GM18909 (cell line): Measurements from ENCODE around the gene CTAG1B.
"Not testable (repeated sequence)": the region's sequence is repeated elsewhere in the genome, so short reads cannot be mapped to it uniquely, and the experiment has no call there.

Experiments used
- ATAC-seq: cut with Tn5 transposase; IDR thresholded peaks from one replicate; pipeline ENCODE4 v1.9.1; 2021; ENCODE audit warnings: mild to moderate bottlenecking; ENCODE audit not compliant: unreplicated experiment, poor library complexity

The CTAG1B gene

GRCh38 chrX:154619182-154619581 is at the start of gene CTAG1B:
TSS of gene CTAG1B (minus strand) at chrX:154619282. CDS start at chrX:154619218, 64 bp downstream.
- ATAC-seq, result not testable (repeated sequence)

DNA sequence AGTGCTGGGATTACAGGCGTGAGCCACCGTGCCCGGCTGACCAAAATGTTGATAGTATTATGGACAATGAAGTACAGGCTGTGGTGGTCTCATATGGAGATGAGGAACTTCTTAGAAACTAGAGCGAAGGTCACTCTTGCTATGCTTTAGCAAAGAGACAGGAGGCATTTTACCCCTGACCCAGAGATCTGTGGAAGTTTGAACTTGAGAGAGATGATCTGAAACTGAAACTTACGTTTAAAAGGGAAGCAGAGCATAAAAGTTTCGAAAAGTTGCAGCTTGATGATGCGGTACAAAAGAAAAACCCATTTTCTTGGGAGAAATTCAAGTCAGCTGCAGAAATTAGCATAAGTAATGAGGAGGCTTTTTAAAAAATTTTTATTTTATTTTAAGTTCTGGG is 42.8 kb upstream of the CTAG1B start:
- ATAC-seq, result no peak

- ATAC-seq, result no peak
Observed at GRCh38 chrX:154661170-154661569, 42.1 kb upstream of the CTAG1B start.

GRCh38 chrX:154660541-154660940 is 41.5 kb upstream of the CTAG1B start:
- no peak for ATAC-seq

GRCh38 chrX:154658957-154659356 is 39.9 kb upstream of the CTAG1B start:
- no peak for ATAC-seq

DNA sequence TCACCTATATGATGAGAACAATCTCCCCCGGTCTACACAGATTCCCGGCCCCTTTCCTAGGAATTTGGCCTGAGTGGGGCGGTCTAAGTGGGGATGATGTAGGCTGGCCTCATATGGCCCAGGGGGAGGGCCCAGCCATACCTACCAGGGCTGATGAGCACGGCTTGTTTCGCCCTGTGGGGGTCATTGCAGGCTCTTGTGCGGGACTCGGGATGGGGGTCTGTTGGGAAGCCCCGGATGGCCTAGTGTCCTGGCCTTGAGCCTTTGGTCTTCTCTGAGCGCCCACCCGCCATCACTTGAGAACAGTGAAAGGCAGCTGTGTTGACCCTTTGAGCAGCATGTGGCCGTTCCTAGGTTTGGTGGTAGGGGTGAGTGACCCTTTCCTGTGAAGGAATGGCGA is 39.1 kb upstream of the CTAG1B start:
- no peak for ATAC-seq

- no peak for ATAC-seq
Observed at GRCh38 chrX:154657226-154657805, 38.2 kb upstream of the CTAG1B start.

DNA sequence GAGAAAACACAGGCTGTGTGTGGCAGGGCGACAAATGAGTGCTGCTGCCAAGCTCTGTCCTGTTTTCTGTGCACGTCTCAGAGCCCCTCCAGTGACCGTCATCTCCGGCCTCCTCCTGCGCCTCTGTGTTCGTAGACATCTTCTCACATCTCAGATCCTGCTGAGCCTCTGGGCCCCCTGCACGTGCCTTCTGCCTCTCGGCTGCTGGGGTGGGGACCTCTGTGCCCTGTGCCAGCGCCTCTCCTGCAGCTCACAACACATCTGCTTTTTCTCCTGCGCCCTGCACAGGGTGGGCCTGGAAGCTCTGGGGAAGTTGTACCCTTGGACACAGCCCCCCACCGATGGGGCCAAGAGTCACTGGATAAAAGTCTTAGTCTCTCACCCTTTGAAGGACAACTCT is 36.7 kb upstream of the CTAG1B start:
- no peak for ATAC-seq

- ATAC-seq, result no peak
Observed at GRCh38 chrX:154655346-154655745, 36.3 kb upstream of the CTAG1B start.

GRCh38 chrX:154654925-154655324 is 35.8 kb upstream of the CTAG1B start:
- no peak for ATAC-seq

DNA sequence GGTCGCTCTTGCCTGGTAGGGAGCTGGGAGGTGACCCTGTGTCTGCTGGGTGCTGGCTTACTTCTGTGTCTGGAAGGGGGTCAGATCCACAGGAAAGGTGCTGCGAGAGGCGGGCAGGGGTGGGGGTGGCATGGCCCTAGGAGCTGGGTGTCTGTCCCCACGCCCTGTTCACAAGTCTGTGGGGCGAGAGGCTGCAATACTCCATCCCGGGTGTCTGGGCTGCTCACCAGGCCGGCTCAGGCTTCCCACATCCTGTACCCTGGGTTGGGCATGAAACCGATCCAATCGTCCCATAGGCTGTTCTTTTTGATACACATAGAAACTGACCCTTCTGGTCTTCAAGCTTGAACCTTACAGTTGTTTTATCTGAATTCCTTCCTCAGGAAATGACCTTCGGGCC is 35.3 kb upstream of the CTAG1B start:
- no peak for ATAC-seq

- ATAC-seq, result not testable (repeated sequence)
Observed at GRCh38 chrX:154653413-154653812, 34.3 kb upstream of the CTAG1B start, which contains the start of gene CTAG2. TSS of gene CTAG2 (minus strand) at chrX:154653579. CDS start at chrX:154653515, 64 bp downstream.

DNA sequence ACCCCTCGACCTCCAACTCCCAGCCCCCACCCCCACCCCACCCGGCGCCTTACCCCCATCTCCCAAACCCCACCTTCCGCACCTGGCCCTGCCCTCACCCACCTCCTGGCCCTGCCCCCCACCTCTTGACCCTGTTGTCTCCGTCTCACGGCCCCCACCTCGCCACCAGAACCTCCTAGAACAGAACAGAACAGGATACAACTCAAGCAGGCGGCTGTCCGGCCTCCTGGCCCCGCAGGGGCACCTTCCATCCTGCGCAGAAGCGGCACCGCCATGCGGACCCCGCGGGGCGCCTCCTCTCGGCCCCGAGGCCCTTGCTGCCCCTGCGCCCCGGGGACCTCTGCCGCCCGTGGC is 33.9 kb upstream of the CTAG1B start:
- ATAC-seq, result no peak

GRCh38 chrX:154652311-154653047 is 33.4 kb upstream of the CTAG1B start:
- ATAC-seq, result no peak

DNA sequence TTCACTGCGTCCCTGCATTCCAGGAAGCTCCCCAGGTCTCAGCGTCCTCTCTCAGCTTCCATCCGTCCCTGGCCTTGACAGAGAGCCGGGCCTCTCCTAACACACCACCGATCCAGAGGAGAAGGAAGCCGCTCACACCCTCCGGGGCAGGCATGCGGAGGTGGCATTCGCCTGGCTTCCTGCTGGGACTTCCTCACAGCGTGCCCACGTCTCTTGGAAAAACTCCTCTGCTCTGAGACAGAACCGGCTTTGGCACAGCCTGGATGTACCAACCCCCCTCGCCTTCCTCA is 31.1 kb upstream of the CTAG1B start:
- ATAC-seq, result no peak

DNA sequence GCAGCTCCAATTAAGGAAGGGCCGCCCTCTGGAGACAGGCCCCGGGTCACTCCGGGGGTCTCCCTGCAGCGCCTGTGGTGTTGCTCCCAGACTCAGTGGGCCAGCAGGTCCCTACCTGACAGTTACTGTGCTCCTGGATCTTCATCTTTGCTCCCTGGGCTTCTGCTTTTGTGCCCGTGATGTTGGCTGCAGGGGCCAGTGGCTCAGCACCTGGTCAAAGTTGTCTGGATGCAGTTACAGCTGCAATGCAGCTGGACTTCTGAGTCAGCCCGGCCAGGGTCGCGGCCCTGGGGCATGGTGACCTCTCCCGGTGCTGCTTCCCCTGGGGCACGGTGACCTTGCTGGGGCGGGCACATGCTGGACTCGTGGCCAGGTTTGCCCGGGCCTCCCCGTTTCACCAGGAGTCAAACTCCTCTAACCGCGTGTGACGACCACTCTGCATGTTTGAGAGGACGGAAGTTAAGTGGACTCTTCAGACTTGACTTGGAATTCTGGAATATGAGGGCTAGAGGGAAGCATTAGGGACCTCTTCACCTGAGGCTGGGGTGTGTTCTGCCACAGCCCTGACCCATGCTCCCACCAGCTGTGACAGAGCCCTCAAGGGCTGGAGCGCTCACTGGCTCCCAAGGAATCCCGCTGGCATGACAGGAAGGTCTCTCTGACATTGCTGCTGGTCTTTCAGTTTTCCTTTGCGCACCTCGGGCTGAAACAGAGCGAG is 30.6 kb upstream of the CTAG1B start:
- no peak for ATAC-seq

DNA sequence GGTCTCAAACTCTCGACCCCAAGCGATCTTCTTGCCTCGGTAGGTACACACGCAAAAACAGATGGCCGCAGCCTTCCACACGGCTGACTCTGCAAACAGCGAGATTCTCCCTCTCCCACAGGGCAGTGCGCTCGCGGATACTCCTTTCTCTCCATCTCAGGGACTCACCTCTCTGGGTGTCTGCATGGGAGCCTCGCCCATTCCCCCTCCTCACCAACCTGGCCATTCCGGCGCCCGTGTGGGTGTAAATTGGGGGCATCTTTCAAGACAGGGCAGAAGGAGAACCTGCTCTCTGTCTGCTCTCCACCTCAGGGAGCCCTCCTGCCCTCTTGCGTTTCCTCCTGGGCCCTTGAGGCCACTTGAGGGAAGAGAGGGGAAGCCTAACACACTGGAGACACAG is 29.8 kb upstream of the CTAG1B start:
- ATAC-seq, result no peak

DNA sequence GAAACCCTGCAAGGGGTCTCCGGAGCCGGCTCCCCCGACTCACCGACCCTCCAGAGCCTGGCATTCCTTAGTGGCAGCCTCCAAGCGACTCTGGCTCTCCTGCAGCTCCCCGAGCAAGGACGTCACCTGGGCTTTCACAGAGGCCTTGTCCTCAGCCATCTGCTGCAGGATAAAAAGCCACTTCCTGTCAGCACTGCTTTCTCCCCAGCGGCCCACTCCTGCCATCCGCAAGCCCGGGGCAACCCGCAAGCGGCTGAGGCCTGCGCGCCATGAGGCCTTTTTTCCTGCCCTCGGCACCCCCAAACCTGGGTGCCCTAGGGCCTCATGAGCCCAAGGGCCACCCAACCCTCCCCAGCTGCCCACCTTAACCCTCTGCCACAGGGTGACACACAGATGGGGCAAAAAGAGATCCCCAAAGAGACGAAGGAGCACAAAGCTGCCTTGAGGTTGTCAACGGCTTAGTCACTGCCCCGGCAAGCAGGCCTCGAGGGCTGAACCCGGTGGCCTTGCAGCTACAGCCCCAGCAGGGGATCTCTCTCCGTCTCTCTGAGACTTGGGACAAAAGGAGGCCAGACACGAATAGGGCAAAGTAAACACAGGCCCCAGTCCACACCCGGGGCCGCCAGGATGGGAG is 26.8 kb upstream of the CTAG1B start:
- ATAC-seq, result not testable (repeated sequence)

DNA sequence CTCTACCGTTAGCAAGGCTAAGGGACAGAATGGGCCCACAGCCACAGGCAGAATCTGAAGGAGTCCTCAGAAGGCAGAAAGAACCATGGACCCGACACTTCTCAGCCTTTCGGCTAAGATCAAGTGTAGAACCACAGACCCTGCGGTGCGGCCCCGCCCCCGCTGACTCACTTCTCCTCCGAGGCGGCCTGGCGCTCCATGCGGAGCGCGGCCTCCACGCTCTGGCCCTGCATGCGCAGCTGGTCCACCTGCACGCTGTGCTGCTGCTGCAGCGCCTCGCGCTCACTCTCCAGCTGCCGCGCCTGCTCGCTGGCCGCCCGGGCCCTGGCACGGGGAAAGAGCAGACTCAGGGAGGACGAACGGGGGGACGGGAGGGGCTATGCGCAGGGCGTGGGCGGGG is 24.6 kb upstream of the CTAG1B start:
- ATAC-seq, result not testable (repeated sequence)

DNA sequence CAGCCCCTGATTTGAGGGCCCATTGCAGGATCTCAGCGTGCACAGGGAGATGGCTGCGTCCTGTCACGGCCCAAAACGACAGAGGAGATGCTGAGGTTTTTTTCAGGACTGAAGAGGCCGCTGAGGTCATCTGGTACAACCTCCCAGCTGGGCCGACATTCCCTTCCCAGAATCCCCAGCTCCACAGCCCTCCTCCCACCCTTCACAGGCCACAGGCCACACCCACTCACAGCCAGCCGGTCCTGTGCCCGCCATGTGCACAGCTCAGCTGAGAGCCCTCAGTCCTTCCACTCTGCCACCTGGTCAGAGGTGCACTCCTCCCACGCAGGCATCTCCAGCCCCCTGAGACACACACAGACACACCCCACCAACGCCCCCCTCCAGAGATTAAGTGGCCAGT is 22.7 kb upstream of the CTAG1B start:
- not testable (repeated sequence) for ATAC-seq

GRCh38 chrX:154633661-154634060 is 14.6 kb upstream of the CTAG1B start:
- not testable (repeated sequence) for ATAC-seq
